Ishikawa (cell line): ENCODE data around the gene IRF2BP1.

Experiments used
- CEBPB ChIP-seq: IDR thresholded peaks from 2 replicates; pipeline ENCODE4 v1.6.1; 2012
- EP300 ChIP-seq: IDR thresholded peaks from 2 replicates; pipeline ENCODE4 v1.6.1; 2012; ENCODE audit warnings: borderline replicate concordance
- FOXM1 ChIP-seq: IDR thresholded peaks from 2 replicates; pipeline ENCODE4 v1.6.1; 2012; ENCODE audit warnings: low read depth, borderline replicate concordance
- REST ChIP-seq: IDR thresholded peaks from 2 replicates; pipeline ENCODE4 v1.6.1; 2012; ENCODE audit warnings: low read depth, mild to moderate bottlenecking
- TCF12 ChIP-seq: IDR thresholded peaks from 2 replicates; pipeline ENCODE4 v1.6.1; 2012; ENCODE audit warnings: low read depth

- TF ChIP-seq TCF12, result no peak
- TF ChIP-seq FOXM1, result no peak
- TF ChIP-seq REST, result no peak
- no peak for TF ChIP-seq CEBPB
- no peak for TF ChIP-seq EP300
Observed at GRCh38 chr19:45931055-45931454, 45.1 kb upstream of the IRF2BP1 start.
